HepG2 (cell line): ENCODE data around the gene ABHD17C. TPM values are rescaled to one million over a fixed set of nuclear protein-coding genes. Genes with fewer than 3 reads are reported as not detected.

Experiments used
- EEA1 ChIP-seq: sonication (generic); formaldehyde crosslinking; IDR thresholded peaks from 2 replicates; pipeline ENCODE4 v1.5.1; 2020; ENCODE audit warnings: mild to moderate bottlenecking, missing genetic modification reagents, borderline replicate concordance
- ELF3 ChIP-seq: IDR thresholded peaks from 2 replicates; pipeline ENCODE4 v1.6.1; 2016; ENCODE audit warnings: missing genetic modification reagents, missing compliant biosample characterization
- FOXA1 ChIP-seq, 2 experiments: fragments of 450-650 bp in 1 of 2; sonication (generic) in 1 of 2; formaldehyde crosslinking in 1 of 2; IDR thresholded peaks; 2 replicates each; pipeline versions ENCODE4 v1.4.0 to v1.6.1; 2016 to 2020; ENCODE audit warnings: missing genetic modification reagents in 1 of 2
- HMGA1 ChIP-seq: sonication (generic); formaldehyde crosslinking; conservative IDR thresholded peaks from 2 replicates; pipeline ENCODE4 v1.4.0; 2020; ENCODE audit warnings: missing genetic modification reagents
- MBD4 ChIP-seq: IDR thresholded peaks from 2 replicates; pipeline ENCODE4 v1.6.1; 2012; ENCODE audit warnings: low read length, inconsistent platforms, borderline replicate concordance
- TSC22D2 ChIP-seq: sonication (generic); formaldehyde crosslinking; IDR thresholded peaks from 2 replicates; pipeline ENCODE4 v1.5.1; 2020; ENCODE audit warnings: missing genetic modification reagents, mild to moderate bottlenecking, borderline replicate concordance
- ZSCAN20 ChIP-seq: sonication (generic); formaldehyde crosslinking; IDR thresholded peaks from 2 replicates; pipeline ENCODE4 v1.4.0; 2020; ENCODE audit warnings: missing genetic modification reagents, mild to moderate bottlenecking, borderline replicate concordance
- polyA plus RNA-seq, 8 experiments: library from polyadenylated mRNA; depleted of rRNA in 3 of 8; stranded (reverse) in 7 of 8; unstranded in 1 of 8; fragments of >200 nt; fragmentation: Illumina TruSeq in 4 of 8; extraction: Trizol in 4 of 8; gene quantifications; 2 replicates each; pipeline versions ENCODE4 v1.2.1 to v1.2.3, GENCODE V29; 2011 to 2016; ENCODE audit warnings: low read depth in 4 of 8, missing spikeins in 1 of 8, mixed read lengths in 1 of 8; ENCODE audit not compliant: insufficient read depth in 1 of 8
- total RNA-seq, 5 experiments: library from RNA; depleted of rRNA; stranded (reverse); fragments of >200 nt; fragmentation: Illumina TruSeq; extraction: Trizol; gene quantifications; 2 replicates each; pipeline ENCODE4 v1.2.3, GENCODE V29; 2016; ENCODE audit warnings: low read depth in 1 of 5
- TF ChIP-seq, protein P1 (sequence below): sonication (generic); formaldehyde crosslinking; IDR thresholded peaks from 2 replicates; pipeline ENCODE4 v1.4.0; 2020; ENCODE audit warnings: mild to moderate bottlenecking, missing genetic modification reagents, borderline replicate concordance
- TF ChIP-seq, protein P2 (sequence below): sonication (generic); formaldehyde crosslinking; IDR thresholded peaks from 2 replicates; pipeline ENCODE4 v1.4.0; 2020; ENCODE audit warnings: missing genetic modification reagents, borderline replicate concordance
- TF ChIP-seq, protein P3 (sequence below): sonication (generic); formaldehyde crosslinking; IDR thresholded peaks from 2 replicates; pipeline ENCODE4 v1.4.0; 2020; ENCODE audit warnings: missing genetic modification reagents, mild to moderate bottlenecking, borderline replicate concordance
- TF ChIP-seq, protein P4 (sequence below): sonication (generic); formaldehyde crosslinking; conservative IDR thresholded peaks from 2 replicates; pipeline ENCODE4 v1.4.0; 2020; ENCODE audit warnings: missing genetic modification reagents
- TF ChIP-seq, protein P5 (sequence below): sonication (generic); formaldehyde crosslinking; IDR thresholded peaks from 2 replicates; pipeline ENCODE4 v1.8.0; 2022; ENCODE audit warnings: mild to moderate bottlenecking, missing genetic modification reagents, moderate library complexity

The ABHD17C gene
- total and polyA plus RNA-seq, 2 of the 13 experiments (the other 11 are each of a cell fraction or from before 2014, with no cell fraction given) = 2.9 to 3.9 TPM

DNA sequence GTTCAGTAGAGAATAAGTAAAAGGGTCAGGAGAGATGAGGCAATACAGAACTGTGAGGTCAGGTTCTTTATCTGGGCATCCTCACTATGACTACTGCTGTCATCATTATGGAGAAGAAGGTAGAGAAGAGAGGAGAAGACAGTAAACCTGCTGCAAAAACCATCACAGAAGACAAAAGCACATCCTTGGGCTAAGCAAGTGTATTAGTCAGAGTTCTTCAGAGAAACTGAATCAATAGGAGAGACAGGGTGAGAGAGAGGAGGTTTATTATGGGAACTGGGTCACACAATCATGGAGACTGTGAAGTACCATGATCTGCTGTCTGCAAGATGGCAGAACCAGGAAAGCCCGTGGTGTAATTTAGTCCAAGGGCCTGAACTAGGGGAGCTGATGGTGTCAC lies 9.5 kb upstream of the ABHD17C start (continued):
- TF ChIP-seq, protein P1, sequence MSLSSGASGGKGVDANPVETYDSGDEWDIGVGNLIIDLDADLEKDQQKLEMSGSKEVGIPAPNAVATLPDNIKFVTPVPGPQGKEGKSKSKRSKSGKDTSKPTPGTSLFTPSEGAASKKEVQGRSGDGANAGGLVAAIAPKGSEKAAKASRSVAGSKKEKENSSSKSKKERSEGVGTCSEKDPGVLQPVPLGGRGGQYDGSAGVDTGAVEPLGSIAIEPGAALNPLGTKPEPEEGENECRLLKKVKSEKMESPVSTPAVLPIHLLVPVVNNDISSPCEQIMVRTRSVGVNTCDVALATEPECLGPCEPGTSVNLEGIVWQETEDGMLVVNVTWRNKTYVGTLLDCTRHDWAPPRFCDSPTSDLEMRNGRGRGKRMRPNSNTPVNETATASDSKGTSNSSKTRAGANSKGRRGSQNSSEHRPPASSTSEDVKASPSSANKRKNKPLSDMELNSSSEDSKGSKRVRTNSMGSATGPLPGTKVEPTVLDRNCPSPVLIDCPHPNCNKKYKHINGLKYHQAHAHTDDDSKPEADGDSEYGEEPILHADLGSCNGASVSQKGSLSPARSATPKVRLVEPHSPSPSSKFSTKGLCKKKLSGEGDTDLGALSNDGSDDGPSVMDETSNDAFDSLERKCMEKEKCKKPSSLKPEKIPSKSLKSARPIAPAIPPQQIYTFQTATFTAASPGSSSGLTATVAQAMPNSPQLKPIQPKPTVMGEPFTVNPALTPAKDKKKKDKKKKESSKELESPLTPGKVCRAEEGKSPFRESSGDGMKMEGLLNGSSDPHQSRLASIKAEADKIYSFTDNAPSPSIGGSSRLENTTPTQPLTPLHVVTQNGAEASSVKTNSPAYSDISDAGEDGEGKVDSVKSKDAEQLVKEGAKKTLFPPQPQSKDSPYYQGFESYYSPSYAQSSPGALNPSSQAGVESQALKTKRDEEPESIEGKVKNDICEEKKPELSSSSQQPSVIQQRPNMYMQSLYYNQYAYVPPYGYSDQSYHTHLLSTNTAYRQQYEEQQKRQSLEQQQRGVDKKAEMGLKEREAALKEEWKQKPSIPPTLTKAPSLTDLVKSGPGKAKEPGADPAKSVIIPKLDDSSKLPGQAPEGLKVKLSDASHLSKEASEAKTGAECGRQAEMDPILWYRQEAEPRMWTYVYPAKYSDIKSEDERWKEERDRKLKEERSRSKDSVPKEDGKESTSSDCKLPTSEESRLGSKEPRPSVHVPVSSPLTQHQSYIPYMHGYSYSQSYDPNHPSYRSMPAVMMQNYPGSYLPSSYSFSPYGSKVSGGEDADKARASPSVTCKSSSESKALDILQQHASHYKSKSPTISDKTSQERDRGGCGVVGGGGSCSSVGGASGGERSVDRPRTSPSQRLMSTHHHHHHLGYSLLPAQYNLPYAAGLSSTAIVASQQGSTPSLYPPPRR (CRISPR knock-in tag) = no peak
- TF ChIP-seq MBD4 (no peak), ZSCAN20 (CRISPR knock-in tag) (no peak), TSC22D2 (no peak), HMGA1 (CRISPR knock-in tag) (no peak), FOXA1 (IDR thresholded peaks at IDR 0.05) (no peak), FOXA1 (CRISPR knock-in tag; IDR thresholded peaks at IDR 0.05) (no peak), EEA1 (CRISPR knock-in tag) (no peak), ELF3 (no peak)
- TF ChIP-seq, protein P2, sequence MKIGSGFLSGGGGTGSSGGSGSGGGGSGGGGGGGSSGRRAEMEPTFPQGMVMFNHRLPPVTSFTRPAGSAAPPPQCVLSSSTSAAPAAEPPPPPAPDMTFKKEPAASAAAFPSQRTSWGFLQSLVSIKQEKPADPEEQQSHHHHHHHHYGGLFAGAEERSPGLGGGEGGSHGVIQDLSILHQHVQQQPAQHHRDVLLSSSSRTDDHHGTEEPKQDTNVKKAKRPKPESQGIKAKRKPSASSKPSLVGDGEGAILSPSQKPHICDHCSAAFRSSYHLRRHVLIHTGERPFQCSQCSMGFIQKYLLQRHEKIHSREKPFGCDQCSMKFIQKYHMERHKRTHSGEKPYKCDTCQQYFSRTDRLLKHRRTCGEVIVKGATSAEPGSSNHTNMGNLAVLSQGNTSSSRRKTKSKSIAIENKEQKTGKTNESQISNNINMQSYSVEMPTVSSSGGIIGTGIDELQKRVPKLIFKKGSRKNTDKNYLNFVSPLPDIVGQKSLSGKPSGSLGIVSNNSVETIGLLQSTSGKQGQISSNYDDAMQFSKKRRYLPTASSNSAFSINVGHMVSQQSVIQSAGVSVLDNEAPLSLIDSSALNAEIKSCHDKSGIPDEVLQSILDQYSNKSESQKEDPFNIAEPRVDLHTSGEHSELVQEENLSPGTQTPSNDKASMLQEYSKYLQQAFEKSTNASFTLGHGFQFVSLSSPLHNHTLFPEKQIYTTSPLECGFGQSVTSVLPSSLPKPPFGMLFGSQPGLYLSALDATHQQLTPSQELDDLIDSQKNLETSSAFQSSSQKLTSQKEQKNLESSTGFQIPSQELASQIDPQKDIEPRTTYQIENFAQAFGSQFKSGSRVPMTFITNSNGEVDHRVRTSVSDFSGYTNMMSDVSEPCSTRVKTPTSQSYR = no peak
- TF ChIP-seq, protein P3, sequence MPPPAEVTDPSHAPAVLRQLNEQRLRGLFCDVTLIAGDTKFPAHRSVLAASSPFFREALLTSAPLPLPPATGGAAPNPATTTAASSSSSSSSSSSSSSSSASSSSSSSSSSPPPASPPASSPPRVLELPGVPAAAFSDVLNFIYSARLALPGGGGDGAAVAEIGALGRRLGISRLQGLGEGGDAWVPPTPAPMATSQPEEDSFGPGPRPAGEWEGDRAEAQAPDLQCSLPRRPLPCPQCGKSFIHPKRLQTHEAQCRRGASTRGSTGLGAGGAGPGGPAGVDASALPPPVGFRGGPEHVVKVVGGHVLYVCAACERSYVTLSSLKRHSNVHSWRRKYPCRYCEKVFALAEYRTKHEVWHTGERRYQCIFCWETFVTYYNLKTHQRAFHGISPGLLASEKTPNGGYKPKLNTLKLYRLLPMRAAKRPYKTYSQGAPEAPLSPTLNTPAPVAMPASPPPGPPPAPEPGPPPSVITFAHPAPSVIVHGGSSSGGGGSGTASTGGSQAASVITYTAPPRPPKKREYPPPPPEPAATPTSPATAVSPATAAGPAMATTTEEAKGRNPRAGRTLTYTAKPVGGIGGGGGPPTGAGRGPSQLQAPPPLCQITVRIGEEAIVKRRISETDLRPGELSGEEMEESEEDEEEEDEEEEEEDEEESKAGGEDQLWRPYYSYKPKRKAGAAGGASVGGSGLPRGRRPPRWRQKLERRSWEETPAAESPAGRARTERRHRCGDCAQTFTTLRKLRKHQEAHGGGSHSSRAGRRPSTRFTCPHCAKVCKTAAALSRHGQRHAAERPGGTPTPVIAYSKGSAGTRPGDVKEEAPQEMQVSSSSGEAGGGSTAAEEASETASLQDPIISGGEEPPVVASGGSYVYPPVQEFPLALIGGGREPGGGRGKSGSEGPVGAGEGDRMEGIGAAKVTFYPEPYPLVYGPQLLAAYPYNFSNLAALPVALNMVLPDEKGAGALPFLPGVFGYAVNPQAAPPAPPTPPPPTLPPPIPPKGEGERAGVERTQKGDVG = no peak
- TF ChIP-seq, protein P4, sequence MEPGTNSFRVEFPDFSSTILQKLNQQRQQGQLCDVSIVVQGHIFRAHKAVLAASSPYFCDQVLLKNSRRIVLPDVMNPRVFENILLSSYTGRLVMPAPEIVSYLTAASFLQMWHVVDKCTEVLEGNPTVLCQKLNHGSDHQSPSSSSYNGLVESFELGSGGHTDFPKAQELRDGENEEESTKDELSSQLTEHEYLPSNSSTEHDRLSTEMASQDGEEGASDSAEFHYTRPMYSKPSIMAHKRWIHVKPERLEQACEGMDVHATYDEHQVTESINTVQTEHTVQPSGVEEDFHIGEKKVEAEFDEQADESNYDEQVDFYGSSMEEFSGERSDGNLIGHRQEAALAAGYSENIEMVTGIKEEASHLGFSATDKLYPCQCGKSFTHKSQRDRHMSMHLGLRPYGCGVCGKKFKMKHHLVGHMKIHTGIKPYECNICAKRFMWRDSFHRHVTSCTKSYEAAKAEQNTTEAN (CRISPR knock-in tag) = no peak
- TF ChIP-seq, protein P5, sequence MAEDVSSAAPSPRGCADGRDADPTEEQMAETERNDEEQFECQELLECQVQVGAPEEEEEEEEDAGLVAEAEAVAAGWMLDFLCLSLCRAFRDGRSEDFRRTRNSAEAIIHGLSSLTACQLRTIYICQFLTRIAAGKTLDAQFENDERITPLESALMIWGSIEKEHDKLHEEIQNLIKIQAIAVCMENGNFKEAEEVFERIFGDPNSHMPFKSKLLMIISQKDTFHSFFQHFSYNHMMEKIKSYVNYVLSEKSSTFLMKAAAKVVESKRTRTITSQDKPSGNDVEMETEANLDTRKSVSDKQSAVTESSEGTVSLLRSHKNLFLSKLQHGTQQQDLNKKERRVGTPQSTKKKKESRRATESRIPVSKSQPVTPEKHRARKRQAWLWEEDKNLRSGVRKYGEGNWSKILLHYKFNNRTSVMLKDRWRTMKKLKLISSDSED (CRISPR knock-in tag) = no peak
